ENCODE data around the gene HDAC9. TPM values are rescaled to one million over a fixed set of nuclear protein-coding genes. Genes with fewer than 3 reads are reported as not detected.

HDAC9 gene
- total and polyA plus RNA-seq, 4 donors: 2.2 to 41.0 (median 4.1) TPM

DNA sequence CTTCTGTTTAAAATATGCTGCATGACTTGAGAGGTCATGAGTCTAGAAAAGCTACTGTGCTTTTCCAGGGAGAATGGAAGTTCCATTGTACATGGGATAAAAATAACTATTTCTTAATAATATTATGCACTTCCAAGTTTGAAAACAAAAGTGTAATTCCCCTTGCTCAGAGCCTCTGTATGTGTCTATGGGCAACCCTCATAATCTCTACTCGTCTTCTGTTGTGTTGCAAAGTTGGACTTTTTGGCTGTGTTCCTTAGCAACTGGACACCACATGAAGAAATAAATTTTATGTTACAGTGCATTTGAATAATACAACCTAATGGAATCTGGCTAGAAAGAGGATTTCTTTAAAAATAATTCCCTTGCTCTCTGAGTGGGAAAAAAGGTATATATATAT lies 379.3 kb downstream of the HDAC9 start:
- no peaks in the 10 kb centered on the region for H3K9me3 ChIP-seq (ENCODE audit: control insufficient read depth in 4 of 4, insufficient read depth in 3 of 4, low read length in 3 of 4)
- no peaks in the 10 kb centered on the region for H3K36me3 ChIP-seq (ENCODE audit: control insufficient read depth in 4 of 4, insufficient read depth in 4 of 4, low read length in 4 of 4)
- no peaks in the 10 kb centered on the region for H3K27me3 ChIP-seq (ENCODE audit: control insufficient read depth in 3 of 3, insufficient read depth in 3 of 3, low read length in 2 of 3)
- no peak overlapping the region for H3K4me3 ChIP-seq
- 79 to 86% methylated on average over 1 of the region's 1 CpG for WGBS, 2 donors
- H3K27ac ChIP-seq (ENCODE audit: low read depth in 1 of 2, low read length in 1 of 2): no peak overlapping the region
- no peaks in the 10 kb centered on the region for H3K4me1 ChIP-seq (ENCODE audit: control insufficient read depth in 5 of 5, insufficient read depth in 5 of 5, low read length in 5 of 5)
- DNase-seq (no peak), ATAC-seq (ENCODE audit: insufficient read depth, low FRiP score) (no peak)
- TF ChIP-seq CTCF (IDR thresholded peaks at IDR 0.05; ENCODE audit: control extremely low read depth, extremely low read depth): no peak
- no peak overlapping the region for H3K9ac ChIP-seq (ENCODE audit: insufficient read depth in 1 of 2, low read length in 2 of 2)

DNA sequence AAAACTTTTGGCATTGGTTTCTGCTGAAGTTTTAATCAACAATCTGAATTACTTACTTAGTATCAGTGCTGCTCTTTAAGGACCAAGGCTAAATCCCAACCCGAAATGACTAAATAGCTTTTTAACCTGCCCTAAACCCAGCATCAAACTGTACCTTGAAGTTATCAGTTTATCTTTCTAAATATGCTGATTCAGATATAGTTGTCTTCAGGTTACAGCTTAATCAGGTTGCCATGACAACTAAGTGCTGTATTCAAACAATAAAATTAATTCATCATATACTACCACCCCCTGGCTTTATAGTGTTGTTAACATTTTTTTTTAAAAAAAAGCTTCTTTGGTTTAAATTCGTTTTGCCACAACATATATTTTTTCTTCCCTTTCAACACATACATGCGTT lies 382.3 kb downstream of the HDAC9 start:
- no peak for ATAC-seq (ENCODE audit: insufficient read depth, low FRiP score)
- no peaks in the 10 kb centered on the region for H3K36me3 ChIP-seq (ENCODE audit: control insufficient read depth in 4 of 4, insufficient read depth in 4 of 4, low read length in 4 of 4)
- no peaks in the 10 kb centered on the region for H3K9me3 ChIP-seq (ENCODE audit: control insufficient read depth in 4 of 4, insufficient read depth in 3 of 4, low read length in 3 of 4)
- TF ChIP-seq CTCF (IDR thresholded peaks at IDR 0.05; ENCODE audit: control extremely low read depth, extremely low read depth): no peak
- no peak for DNase-seq
- no peak overlapping the region for H3K9ac ChIP-seq (ENCODE audit: insufficient read depth in 1 of 2, low read length in 2 of 2)
- whole genome bisulfite sequencing, 2 donors: 77 to 86% methylated on average over 3 of the region's 3 CpGs
- H3K27ac ChIP-seq (ENCODE audit: low read depth in 1 of 2, low read length in 1 of 2): no peak overlapping the region
- H3K4me1 ChIP-seq (ENCODE audit: control insufficient read depth in 5 of 5, insufficient read depth in 5 of 5, low read length in 5 of 5): no peaks in the 10 kb centered on the region
- H3K27me3 ChIP-seq (ENCODE audit: control insufficient read depth in 3 of 3, insufficient read depth in 3 of 3, low read length in 2 of 3): no peaks in the 10 kb centered on the region
- no peak overlapping the region for H3K4me3 ChIP-seq

DNA sequence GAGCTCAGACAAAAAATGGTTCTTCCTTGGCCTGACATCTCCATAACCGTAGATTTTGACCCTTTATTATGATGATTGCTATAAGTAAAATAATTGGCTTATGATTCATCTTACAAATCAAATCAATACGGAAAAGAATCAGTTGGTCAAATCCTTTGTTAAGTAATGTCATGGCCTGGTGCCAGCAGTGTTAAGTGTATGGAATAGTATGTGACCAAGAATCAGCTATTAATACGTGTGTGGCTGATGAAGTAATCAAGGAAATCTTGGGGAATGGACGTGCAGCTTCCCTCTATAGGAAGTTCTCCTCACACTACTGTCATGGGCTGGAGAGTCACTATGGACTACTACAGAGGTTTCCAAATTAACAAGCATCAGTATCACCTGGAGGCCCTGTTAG lies 391.3 kb downstream of the HDAC9 start:
- Histone ChIP-seq H3K27me3 (ENCODE audit: control insufficient read depth in 3 of 3, insufficient read depth in 3 of 3, low read length in 2 of 3) (peaks cover 0 to 15% (median 0%) of the 10 kb centered on the region in 3 donors), H3K9me3 (ENCODE audit: control insufficient read depth in 4 of 4, insufficient read depth in 3 of 4, low read length in 3 of 4) (no peaks in the 10 kb centered on the region), H3K4me3 (no peak overlapping the region), H3K9ac (ENCODE audit: insufficient read depth in 1 of 2, low read length in 2 of 2) (no peak overlapping the region), H3K27ac (ENCODE audit: low read depth in 1 of 2, low read length in 1 of 2) (no peak overlapping the region), H3K36me3 (ENCODE audit: control insufficient read depth in 4 of 4, insufficient read depth in 4 of 4, low read length in 4 of 4) (no peaks in the 10 kb centered on the region), H3K4me1 (ENCODE audit: control insufficient read depth in 5 of 5, insufficient read depth in 5 of 5, low read length in 5 of 5) (peaks cover 0 to 18% (median 7%) of the 10 kb centered on the region in 5 donors)
- WGBS, 2 donors: 87 to 88% methylated on average over 4 of the region's 4 CpGs
- no peak for ATAC-seq (ENCODE audit: insufficient read depth, low FRiP score)
- no peak for DNase-seq
- TF ChIP-seq CTCF (IDR thresholded peaks at IDR 0.05; ENCODE audit: control extremely low read depth, extremely low read depth): no peak

GRCh38 chr7:18889436-18889835 lies 393.9 kb downstream of the HDAC9 start:
- H3K4me3 ChIP-seq: no peak overlapping the region
- H3K9ac ChIP-seq (ENCODE audit: insufficient read depth in 1 of 2, low read length in 2 of 2): no peak overlapping the region
- peaks cover 0 to 19% (median 16%) of the 10 kb centered on the region in 3 donors for H3K27me3 ChIP-seq (ENCODE audit: control insufficient read depth in 3 of 3, insufficient read depth in 3 of 3, low read length in 2 of 3)
- peaks cover 0 to 18% (median 7%) of the 10 kb centered on the region in 5 donors for H3K4me1 ChIP-seq (ENCODE audit: control insufficient read depth in 5 of 5, insufficient read depth in 5 of 5, low read length in 5 of 5)
- H3K27ac ChIP-seq (ENCODE audit: low read depth in 1 of 2, low read length in 1 of 2): no peak overlapping the region
- DNase-seq: no peak
- no peaks in the 10 kb centered on the region for H3K9me3 ChIP-seq (ENCODE audit: control insufficient read depth in 4 of 4, insufficient read depth in 3 of 4, low read length in 3 of 4)
- ATAC-seq (ENCODE audit: insufficient read depth, low FRiP score): no peak
- 53% methylated on average over 1 of the region's 1 CpG for WGBS, 2 donors
- no peak for TF ChIP-seq CTCF (IDR thresholded peaks at IDR 0.05; ENCODE audit: control extremely low read depth, extremely low read depth)
- no peaks in the 10 kb centered on the region for H3K36me3 ChIP-seq (ENCODE audit: control insufficient read depth in 4 of 4, insufficient read depth in 4 of 4, low read length in 4 of 4)
